CD4-positive, alpha-beta T cell treated with Interleukin-10 for 1 hour (primary cell): Measurements from ENCODE around the gene ALOX15B.
"Not testable (repeated sequence)": the region's sequence is repeated elsewhere in the genome, so short reads cannot be mapped to it uniquely, and the experiment has no call there.

Experiments used
- DNase-seq: peaks from one replicate; pipeline ENCODE4 v3.0.0-alpha.2; 2020

ALOX15B gene

DNA sequence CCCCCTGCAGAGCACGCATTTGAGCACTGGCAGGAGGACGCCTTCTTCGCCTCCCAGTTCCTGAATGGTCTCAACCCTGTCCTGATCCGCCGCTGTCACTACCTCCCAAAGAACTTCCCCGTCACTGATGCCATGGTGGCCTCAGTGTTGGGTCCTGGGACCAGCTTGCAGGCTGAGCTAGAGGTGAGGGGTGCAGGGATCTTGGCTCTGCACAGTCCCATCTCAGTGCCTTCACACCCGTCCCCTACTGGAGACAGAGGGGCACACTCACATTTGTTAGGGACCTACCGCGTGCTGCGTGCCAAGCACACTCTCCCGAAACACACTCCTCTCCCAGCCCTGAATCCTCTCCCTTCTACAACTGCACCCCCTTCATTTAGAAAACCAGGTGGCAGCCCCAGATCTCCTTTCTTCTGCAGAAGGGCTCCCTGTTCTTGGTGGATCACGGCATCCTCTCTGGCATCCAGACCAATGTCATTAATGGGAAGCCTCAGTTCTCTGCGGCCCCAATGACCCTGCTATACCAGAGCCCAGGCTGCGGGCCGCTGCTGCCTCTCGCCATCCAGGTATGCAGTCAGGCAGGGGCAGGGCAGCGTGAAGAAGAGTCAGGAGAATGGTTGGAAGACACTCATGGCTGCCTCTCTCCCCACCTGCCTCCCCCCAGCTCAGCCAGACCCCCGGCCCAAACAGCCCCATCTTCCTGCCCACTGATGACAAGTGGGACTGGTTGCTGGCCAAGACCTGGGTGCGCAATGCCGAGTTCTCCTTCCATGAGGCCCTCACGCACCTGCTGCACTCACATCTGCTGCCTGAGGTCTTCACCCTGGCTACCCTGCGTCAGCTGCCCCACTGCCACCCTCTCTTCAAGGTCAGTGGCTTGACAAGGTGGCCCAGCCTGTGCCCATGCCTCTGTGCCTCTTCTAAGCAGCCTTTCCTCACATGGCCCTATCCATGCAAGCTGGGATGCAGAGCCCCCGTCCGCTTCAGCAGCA lies 6.3 kb downstream of the ALOX15B start:
- DNase-seq, result no peak

DNA sequence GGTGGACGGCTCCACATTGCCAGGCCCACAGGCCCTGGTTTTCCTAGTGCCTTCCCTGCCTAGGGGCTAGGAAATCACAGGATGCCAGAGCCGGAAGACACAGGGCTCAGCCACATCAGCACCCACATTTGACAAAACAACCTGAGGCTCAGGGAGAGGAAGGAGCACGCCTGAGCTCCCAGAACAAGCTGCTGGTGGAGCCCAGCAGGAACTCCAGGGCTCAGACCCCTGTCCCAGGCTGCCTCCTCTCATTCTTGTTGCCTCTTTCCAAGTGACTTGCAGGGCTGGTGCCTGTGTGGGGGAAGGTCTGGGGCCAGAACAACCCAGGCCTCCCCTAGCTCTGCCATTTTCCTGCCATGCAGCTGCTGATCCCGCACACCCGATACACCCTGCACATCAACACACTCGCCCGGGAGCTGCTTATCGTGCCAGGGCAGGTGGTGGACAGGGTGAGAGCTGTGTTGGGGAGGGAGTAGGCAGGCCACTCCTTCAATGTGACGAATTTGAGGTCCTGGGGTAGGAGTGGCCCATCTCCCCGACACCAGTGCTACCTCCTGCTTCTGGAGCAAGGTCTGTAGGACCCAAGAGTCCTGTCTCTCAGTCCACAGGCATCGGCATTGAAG lies 7.6 kb downstream of the ALOX15B start:
- no peak for DNase-seq

DNA sequence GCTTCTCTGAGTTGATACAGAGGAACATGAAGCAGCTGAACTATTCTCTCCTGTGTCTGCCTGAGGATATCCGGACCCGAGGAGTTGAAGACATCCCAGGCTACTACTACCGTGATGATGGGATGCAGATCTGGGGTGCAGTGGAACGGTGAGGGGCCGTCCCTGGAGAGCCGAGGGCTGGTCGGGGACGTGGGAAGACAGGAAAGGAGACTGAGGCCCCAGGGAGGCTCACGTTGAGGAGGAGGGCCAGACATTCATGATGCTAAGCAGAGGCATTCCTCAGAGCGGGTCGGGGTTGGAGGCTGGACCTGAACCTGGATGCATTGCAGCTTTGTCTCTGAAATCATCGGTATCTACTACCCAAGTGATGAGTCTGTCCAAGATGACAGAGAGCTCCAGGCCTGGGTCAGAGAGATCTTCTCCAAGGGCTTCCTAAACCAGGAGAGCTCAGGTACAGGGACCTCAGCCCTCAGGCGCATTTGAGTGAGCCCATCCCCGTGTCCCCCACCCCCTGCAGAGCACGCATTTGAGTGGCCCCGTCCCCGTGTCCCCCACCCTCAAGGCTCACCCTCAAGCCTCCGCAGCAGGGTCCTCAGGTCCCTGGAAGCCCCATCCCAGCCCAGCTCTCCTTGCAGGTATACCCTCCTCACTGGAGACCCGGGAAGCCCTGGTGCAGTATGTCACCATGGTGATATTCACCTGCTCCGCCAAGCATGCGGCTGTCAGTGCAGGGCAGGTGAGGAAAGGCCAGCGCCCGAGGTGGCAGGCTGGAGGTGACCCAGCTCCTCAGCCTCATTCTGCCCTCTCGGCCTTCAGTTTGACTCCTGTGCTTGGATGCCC lies 8.3 kb downstream of the ALOX15B start:
- DNase-seq, result no peak

DNA sequence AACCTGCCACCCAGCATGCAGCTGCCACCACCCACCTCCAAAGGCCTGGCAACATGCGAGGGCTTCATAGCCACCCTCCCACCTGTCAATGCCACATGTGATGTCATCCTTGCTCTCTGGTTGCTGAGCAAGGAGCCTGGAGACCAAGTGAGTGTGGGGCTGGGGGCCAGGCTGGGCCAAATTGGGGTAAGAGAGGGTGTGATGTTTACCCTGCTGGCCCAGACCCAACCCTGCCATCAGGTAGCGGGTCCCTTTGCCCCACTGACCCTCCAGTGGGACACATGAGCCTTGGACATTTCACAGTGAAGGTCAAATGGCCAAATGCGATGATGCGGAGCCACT lies 8.9 kb downstream of the ALOX15B start:
- no peak for DNase-seq

DNA sequence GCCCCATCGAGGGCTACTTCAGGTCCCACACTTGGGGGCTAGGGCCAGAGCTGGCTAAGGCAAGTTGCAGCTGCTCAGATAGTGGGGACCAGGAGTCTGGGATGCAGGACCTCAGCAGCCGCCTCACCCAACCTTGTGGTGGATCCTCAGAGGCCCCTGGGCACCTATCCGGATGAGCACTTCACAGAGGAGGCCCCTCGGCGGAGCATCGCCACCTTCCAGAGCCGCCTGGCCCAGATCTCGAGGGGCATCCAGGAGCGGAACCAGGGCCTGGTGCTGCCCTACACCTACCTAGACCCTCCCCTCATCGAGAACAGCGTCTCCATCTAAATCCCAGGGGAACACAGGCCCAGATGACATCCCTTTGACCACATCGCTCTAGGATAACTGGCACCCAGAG lies 9.4 kb downstream of the ALOX15B start:
- DNase-seq, result no peak

DNA sequence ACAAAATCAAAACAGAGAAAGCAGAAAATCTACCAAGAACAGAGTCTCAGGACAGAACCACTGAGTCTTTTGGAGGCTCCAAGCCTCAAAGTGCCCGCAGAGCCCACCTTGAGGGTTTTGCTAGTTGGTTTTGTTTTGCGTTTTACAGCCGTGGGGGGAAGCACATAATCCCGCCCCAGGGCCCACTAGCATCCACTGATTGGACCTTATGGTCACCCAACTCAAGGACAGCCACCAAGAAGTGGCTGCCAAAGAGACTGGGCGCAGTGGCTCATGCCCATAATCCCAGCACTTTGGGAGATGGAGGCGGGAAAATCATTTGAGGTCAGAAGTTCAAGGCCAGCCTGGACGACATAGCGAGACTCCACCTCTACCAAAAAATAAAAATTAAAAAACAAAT lies 9.9 kb downstream of the ALOX15B start:
- DNase-seq, result no peak

DNA sequence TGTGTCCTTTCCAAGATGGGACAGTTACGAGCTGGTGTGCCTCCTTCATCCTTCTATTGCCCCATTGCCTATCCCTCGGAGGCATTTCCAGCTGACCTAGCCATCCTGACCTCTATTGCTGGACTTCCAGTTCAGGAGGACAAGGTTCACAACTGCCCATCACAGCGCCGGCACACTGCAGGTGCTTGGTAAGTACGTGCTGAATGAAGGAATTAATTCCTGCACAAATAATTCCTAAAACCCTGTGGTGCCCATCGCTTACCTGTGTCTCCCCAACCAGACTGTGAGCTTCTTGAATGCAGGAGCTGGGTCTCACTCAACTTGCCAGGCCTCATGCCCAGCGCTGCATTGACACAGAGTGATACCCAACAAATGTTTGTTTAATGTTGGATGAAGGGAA lies 13.0 kb downstream of the ALOX15B start:
- no peak for DNase-seq

DNA sequence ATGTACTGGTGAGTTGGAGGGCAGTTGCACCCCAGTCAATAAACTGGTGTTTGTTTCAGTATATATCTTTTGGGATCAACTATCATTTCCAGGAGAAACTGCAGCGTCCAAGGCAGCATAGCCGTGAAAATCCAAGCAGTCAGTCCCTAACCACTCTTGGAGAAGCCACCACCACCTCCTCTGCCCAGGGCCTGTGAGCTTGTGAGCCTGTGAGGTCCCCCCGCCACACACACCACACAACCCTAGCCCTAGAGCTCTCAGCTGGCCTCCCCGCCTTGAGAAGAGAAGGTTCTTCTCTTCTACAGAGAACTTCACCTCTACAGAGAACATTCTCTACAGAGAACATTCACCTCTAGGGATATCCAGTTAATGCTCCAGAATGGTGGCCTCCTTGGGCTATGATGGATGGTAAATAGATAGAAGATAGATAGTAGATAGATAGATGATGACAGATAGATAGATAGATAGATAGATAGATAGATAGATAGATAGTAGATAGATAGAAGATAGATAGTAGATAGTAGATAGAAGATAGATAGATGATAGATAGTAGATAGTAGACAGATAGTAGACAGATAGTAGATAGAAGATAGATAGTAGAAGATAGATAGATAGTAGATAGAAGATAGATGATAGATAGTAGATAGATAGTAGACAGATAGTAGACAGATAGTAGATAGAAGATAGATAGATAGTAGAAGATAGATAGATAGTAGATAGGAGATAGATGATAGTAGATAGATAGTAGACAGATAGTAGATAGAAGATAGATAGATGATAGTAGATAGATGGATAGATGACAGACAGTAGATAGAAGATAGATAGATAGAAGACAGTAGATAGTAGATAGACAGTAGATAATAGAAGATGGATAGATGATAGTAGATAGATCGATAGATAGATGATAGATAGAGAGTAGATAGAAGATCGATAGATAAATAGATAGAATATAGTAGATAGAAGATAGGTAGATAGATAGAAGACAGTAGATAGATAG lies 13.7 kb downstream of the ALOX15B start:
- no peak for DNase-seq

DNA sequence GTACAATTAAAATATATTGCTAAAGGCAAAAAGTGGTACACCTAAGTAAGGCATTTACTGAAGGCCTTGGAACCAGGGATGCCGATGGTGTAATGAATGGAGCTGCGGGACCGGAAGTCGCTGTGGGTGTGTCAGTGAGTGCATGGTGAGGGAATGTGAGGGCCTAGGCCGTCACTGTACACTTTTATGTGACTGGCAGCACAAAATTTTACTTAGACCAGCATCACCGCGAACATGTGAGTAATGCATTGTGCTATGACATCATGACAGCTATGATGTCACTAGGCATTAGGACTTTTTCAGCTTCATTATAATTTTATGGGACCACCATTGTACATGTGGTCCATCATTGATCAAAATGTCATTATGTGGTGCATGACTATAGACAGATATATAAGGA lies 14.7 kb downstream of the ALOX15B start:
- no peak for DNase-seq

DNA sequence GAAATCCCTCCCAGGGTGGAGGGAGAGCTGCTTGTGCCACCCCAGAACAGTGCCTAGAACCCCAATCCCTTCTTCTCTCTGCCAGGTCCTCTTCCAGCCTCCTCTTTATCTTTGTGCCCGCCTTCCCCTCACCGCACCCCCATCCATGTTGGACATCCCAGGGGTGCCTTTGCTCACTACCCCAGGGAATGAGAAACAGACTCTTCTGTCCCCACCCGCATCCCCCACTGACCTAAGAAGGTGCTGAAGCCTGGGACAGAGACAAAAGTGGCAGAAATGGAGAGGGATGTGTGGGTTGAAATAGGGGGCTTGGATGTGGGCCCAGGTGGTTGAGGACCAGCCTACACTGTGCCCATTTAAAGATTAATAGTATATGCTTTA lies 17.0 kb downstream of the ALOX15B start:
- no peak for DNase-seq

DNA sequence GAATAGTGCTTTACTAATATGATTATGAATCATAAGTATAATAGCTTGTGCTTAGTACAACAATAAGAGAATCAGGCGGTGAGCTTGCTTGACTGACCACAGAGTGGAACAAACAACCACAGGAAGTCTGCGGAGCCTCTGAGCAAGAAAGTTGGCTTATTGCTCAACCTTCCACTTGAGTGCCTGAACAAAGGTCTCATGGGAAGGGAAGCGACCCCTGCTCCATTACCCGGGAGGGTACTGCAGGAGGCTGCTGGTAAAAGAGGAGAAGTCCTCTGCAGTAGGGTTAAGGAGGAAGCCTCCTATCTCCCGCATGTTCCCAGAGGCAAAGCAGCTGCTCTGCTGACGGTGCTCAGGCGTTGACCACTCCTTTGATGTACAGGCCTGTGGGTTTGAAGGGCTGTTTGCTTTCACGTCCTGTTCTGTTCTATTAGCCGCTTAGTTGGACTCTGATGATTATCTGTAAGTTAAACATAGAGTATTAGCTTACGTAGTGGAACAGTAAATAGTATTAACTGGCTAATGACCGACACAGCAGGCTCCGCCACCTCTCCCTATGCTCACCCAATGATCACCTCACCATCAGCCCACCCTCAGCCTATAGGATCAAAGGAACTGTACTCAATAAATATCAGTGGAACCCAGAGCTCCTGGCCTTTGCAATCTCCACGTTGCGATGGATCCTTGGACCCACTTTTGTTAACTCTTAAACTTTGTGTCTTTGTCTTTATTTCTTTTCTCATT lies 17.5 kb downstream of the ALOX15B start:
- peak; percentile 27 for DNase-seq

DNA sequence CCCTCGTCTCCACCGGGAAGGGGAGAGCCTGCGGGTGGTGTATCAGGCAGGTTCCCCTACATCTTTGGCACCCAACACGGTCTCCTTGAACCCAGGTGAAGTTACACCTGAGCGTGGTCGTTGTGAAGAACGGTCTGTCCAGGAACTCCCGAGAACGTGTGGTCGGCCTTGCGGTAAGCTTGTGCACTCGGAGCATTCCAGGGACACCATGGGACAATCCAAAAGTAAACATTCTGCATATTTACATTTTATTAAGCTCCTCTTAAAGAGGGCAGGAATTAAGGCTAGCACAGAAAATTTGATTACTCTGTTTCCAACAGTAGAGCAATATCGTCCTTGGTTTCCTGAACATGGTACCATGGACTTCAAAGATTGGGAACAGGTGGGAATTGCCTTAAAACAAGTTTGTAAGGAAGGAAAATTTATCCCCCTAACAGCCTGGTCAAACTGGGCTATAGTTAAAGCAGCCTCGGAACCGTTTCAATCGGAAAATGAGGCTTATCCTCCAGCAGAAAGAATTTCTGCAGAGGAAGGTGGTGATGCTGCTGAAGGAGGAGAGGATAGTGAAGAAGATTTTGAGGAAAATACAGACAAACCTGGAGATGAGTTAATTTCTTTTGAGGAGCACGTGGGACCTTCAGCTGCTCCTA lies 18.2 kb downstream of the ALOX15B start:
- DNase-seq, result no peak

DNA sequence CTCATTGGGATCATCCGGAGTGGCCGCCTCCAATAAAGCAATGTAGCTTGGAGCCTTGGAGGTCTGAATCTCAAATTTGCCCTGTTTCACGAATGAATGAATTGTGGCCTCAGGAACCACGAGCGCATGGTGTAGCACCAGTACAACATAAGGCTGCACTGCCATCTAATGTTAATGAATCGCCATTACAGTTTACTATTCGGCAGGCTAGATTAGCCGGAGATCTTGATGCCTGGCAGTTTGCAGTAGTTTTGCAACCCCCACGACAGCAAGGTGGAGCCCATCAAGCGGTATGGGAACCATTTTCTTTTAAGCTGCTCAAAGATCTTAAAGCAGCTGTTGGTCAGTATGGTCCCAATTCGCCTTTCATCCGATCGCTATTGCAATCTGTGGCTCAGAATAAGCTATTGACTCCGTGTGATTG lies 18.8 kb downstream of the ALOX15B start:
- DNase-seq, result peak; percentile 82

DNA sequence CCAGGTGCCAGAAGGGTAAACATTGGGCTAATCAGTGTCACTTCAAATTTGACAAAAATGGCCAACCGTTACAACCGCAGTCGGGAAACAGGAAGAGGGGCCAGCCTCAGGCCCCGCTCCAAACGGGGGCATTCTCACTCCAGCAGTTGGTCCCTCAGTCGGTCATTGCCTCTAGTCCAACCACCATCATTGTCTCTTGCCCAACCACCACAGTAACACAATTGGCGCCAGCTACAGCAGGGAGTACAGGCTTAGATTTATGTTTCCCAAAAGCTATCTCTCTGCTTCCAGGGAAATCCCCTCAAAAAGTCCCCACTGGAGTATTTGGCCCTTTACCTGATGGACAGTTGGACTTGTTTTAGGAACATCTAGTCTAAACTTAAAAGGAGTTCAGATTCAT lies 20.3 kb downstream of the ALOX15B start:
- DNase-seq, result no peak

DNA sequence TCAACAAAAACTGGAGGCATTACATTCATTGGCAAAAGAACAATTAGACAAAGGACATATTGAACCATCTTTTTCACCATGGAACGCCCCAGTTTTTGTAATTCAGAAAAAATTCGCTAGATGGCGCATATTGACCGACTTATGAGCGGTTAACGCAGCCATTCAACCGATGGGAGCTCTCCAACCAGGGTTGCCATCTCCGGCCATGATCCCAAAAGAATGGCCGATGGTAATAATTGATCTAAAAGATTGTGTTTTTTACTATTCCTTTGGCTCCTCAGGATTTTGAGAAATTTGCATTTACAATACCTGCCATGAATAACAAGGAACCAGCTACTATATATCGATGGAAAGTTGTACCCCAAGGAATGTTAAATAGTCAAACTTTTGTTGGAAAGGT lies 21.4 kb downstream of the ALOX15B start:
- peak; percentile 86 for DNase-seq

DNA sequence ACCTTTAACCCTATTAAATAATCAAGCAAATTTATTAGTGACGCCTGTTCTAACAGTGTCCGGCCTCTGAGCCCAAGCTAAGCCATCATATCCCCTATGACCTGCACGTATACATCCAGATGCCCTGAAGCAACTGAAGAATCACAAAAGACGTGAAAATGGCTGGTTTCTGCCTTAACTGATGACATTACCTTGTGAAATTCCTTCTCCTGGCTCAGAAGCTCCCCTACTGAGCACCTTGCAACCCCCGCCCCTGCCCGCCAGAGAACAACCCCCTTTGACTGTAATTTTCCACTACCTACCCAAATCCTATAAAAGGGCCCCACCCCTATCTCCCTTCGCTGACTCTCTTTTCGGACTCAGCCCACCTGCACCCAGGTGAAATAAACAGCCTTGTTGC lies 23.0 kb downstream of the ALOX15B start:
- DNase-seq, result not testable (repeated sequence)

DNA sequence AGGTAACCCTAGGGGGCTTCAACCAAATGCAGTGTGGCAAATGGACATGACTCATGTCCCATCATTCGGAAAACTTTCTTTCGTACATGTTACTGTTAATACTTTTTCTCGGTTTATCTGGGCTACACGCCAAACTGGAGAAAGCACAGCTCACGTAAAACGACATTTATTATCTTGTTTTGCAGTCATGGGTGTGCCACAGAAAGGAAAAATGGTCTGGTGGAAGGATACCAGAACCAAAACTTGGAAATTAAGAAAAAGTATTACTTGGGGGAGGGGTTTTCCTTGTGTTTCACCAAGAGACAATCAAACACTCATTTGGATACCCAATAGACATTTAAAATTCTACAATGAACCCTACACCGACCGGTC lies 23.6 kb downstream of the ALOX15B start:
- no peak for DNase-seq

DNA sequence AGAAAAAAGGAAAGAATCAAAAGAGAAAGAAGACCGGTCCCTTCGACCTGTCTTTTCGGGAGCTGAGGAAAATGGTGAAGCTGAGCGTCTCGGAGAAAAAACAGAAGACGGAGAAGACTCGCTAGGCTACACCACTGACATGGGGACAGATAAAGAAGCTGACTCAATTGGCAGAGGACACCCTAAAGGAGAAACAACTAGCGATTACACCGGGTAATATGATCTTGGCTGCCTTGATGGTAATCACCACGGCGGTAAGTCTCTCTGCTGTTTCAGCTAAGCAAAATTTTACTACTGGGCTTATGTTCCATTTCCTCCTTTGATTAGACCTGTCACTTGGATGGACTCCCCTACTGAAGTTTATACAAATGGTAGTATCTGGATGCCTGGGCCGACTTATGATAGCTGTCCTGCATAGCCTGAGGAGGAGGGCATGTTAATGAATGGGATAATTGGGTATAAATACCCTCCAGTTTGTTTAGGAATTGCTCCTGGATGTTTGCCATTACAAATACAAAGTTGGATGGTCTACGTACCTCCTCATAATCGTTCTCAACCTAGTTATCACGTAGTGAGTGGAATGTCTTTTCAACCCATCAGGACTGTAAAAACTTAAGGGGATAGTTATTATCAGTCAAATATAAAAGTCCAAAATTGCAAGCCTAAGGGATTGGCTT lies 24.1 kb downstream of the ALOX15B start:
- no peak for DNase-seq

DNA sequence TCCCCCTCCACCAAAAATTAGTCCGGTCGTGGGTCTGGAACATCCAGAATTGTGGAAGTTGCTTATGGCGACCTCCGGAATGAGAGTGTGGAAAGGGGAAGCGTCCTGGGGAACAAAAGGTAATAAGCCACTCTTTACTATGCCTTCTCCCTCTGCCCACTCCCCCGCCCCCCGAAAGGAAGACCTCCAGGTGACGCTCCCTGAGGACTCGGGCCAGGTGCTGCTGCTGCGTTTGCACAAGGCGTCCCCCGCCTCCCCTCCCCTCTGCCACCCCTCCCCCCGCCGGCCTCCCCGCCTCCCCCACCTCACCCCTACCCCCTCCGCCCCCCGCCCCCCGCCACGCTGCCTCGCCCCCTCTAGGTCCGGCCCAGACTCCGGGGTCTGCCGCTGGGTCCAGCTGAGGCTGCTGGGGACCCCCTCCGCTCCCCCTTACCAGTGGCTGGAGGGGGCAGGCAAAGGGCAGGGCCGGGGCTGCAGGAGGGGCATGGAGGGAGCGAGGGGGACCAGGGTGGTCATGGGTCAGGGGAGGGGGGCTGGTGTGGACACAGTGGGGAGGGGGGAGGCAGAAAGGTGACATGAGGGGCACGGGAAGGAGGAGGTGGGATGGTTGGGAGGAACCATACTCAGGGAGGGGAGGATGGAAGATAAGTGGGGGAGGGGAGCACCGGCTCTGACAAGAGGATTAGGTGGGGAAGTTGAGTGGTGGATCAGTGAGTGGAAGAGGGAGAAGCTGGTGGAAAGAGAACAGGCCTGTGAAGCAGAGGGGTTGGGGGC lies 25.1 kb downstream of the ALOX15B start:
- DNase-seq, result no peak

DNA sequence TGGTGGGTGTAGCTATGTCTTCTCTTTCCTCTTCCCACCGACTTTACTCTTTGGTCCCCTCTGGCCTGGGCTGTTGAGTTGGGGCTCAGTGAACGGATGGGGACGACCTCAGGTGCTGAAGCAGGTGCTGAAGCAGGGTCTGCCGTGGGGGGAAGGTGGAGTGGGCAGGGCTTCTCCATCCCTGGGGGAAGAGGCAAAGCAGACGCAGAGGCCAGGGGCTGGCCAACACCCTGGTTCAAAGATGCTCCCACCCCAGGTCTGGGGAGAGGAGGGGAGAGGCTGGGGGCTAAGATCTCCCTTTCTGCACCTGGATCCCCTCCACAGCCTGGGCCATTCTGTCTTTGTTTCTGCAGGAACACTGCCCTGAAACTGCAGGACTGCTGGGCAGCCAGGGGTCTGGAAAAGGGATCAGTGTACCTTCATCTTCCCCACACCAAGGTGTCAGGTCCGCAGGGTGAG lies 25.7 kb downstream of the ALOX15B start:
- no peak for DNase-seq
